Bronchial epithelial cell (primary cell): ENCODE results near the gene SMC5. TPM values are rescaled to one million over a fixed set of nuclear protein-coding genes. Genes with fewer than 3 reads are reported as not detected.

Experiments used
- DNase-seq: peaks from one replicate; pipeline ENCODE4 v3.0.0-alpha.2; 2010; ENCODE audit warnings: low read depth
- FAIRE-seq: peaks from 2 replicates; lab custom pipeline; 2011; peaks lifted over from hg19 to GRCh38; lab: Jason Lieb, UNC
- H3K27me3 ChIP-seq: 2 replicates; pipeline ENCODE4 v1.5.1; 2011; ENCODE audit warnings: low read length; ENCODE audit not compliant: control insufficient read depth, insufficient read depth
- H3K36me3 ChIP-seq: 2 replicates; pipeline ENCODE4 v1.5.1; 2011; ENCODE audit warnings: low read length; ENCODE audit not compliant: control insufficient read depth, insufficient read depth
- H3K4me3 ChIP-seq: 2 replicates; pipeline ENCODE4 v1.5.1; 2011; ENCODE audit warnings: mild to moderate bottlenecking, low read depth, low read length, control low read depth
- total RNA-seq: library from RNA; depleted of rRNA; stranded (reverse); fragments of >200 nt; gene quantifications from 2 replicates; pipeline ENCODE4 v1.2.1, GENCODE V29; 2014
- TF ChIP-seq, protein P1 (sequence below): IDR thresholded peaks from 2 replicates; pipeline ENCODE4 v1.5.1; 2011; ENCODE audit warnings: mild to moderate bottlenecking, moderate library complexity, low read length, control low read depth, inconsistent platforms; ENCODE audit not compliant: insufficient read depth, severe bottlenecking

Gene SMC5
- total RNA-seq, 1 donor from 2014 or later: 16.6 TPM

DNA sequence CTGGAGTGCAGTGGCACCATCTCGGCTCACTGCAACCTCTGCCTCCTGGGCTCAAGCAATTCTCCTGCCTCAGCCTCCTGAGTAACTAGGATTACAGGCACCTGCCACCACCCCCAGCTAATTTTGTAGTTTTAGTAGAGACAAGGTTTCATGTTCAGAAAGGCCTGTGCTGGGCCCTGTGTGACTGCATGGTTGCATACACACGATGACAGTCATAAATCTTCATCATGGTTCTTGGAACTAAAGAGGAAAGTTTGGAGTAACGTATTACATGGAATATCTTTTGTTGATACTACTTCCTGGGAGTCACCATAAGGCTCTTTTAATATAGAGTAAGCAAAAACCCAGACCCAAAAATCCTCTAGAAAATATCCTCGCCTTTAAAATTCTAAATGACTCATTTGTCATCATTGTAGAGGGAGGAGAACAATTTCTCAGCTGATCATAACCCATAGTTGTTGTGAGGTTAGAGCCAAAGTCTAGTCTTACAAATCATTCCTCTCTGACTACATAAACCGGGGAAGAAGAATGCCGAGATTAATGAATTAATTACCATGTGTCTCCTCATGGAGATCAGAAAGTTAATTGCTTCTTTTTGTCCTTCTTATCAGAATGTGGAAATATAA, 108.6 kb downstream of the SMC5 start:
- TF ChIP-seq, protein P1, sequence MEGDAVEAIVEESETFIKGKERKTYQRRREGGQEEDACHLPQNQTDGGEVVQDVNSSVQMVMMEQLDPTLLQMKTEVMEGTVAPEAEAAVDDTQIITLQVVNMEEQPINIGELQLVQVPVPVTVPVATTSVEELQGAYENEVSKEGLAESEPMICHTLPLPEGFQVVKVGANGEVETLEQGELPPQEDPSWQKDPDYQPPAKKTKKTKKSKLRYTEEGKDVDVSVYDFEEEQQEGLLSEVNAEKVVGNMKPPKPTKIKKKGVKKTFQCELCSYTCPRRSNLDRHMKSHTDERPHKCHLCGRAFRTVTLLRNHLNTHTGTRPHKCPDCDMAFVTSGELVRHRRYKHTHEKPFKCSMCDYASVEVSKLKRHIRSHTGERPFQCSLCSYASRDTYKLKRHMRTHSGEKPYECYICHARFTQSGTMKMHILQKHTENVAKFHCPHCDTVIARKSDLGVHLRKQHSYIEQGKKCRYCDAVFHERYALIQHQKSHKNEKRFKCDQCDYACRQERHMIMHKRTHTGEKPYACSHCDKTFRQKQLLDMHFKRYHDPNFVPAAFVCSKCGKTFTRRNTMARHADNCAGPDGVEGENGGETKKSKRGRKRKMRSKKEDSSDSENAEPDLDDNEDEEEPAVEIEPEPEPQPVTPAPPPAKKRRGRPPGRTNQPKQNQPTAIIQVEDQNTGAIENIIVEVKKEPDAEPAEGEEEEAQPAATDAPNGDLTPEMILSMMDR: no peak
- Histone ChIP-seq H3K36me3 (no peaks in the 10 kb centered on the region), H3K27me3 (no peaks in the 10 kb centered on the region), H3K4me3 (no peak overlapping the region)
- DNase-seq (no peak), FAIRE-seq (no peak)

GRCh38 chr9:70374962-70375618, 116.3 kb downstream of the SMC5 start:
- TF ChIP-seq, protein P1: no peak
- DNase-seq (no peak), FAIRE-seq (no peak)
- no peak overlapping the region for H3K4me3 ChIP-seq
- H3K36me3 ChIP-seq: no peaks in the 10 kb centered on the region
- no peaks in the 10 kb centered on the region for H3K27me3 ChIP-seq

DNA sequence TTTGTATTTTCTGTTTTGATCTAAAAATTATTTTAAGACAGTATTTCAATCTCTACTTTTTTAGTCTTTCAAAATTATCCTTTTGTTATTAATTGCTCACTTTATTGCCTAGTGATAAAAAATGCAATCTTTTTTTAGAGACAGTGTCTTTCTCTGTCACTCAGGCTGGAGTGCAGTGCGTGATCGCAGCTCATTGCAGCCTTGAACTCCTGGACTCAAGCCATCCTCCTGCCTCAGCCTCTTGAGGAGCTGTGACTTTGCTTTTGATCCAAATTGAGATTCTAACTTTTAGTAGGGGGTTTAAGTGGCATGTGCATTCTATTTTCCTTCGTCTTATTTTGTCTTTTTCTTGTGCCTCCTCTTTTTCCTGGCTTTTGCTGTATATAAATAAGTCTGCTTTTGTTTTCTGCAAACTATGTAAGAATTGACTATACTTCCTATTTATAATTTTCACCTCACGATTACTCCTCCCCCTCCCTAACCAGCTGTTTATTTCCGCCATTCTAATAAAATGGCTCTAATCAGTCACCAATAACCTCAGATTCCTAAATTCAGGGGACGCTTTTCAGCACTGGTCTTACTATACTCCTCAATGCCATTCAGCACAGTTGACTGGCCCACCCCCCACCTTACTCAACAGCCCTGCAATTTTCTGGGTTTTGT, 123.4 kb downstream of the SMC5 start:
- peaks cover 5% of the 10 kb centered on the region for H3K36me3 ChIP-seq
- FAIRE-seq (no peak), DNase-seq (no peak)
- H3K4me3 ChIP-seq: no peak overlapping the region
- H3K27me3 ChIP-seq: no peaks in the 10 kb centered on the region
- TF ChIP-seq, protein P1: no peak

GRCh38 chr9:70382709-70383605, 124.2 kb downstream of the SMC5 start:
- Histone ChIP-seq H3K4me3 (no peak overlapping the region), H3K36me3 (peaks cover 11% of the 10 kb centered on the region), H3K27me3 (no peaks in the 10 kb centered on the region)
- FAIRE-seq (peak; percentile 55), DNase-seq (no peak)
- TF ChIP-seq, protein P1: no peak

DNA sequence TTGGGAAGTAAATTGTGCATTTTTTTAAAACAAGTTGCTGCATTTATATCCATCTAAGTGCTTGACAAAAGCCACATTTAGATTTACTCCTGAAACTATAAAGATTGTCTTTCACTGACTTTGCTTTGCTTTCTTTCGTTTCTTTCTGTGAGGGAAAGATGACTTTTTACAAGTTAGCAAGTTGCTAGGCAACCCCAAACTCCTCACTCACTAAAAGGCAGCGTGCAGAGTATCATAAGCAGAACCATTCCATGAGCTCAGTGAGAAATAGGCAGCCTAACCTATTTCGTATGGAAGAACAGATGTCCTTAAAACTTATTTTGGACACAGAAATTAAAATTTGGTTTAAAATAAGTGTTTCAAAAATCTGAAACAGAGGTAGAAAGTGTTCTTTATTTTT, 126.6 kb downstream of the SMC5 start:
- no peak for DNase-seq
- Histone ChIP-seq H3K27me3 (no peaks in the 10 kb centered on the region), H3K36me3 (peaks cover 11% of the 10 kb centered on the region), H3K4me3 (no peak overlapping the region)
- TF ChIP-seq, protein P1: no peak
- no peak for FAIRE-seq
